ENCODE results near the gene FBXO41.

Gene FBXO41

DNA sequence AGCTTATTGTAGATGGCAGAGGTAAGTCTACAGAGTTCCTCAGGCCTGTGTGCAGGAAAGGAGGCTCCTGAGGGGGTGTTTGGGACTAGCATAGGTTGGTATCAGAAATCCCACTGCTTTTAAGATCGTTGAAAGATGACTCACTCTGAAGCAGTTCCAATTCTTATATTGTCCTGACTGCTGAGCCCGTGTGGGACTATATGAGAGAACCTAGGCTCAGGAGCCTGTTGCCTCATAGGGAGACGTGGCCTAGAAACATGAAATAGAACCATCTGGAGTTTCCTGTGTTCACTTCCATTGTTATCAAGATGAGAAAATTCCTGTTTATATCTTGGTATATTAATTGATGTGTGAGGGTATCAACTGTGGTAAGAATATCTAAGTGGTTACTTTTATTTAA is 44.5 kb downstream of the FBXO41 start:
- no peak for DNase-seq

- DNase-seq, result no peak
Measured at GRCh38 chr2:73238976-73239375, 45.3 kb downstream of the FBXO41 start.

DNA sequence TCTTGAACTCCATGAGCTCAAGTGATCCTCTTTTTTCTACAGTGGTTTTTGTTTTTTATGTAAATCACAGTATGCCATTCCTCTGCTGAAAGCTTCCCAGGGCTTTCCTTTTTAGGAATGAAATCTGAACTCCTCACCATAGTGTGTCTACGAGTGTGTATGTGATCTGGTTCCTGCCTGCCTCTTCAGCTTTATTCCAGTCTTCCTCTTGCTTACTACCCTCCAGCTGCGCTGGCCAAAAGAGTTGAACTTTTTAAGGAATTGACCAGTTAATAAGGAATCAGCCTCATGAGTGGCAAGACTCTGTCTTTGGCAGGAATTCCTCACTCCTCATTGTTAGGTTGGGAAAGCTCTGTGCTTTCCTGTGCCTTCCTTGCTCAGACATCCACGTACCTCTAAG is 46.1 kb downstream of the FBXO41 start:
- no peak for DNase-seq

GRCh38 chr2:73237168-73237567 is 47.1 kb downstream of the FBXO41 start:
- DNase-seq, result no peak

- no peak for DNase-seq
Measured at GRCh38 chr2:73235315-73236028, 48.8 kb downstream of the FBXO41 start.

- peak; percentile 78 for DNase-seq
Measured at GRCh38 chr2:73233932-73234832, 50.1 kb downstream of the FBXO41 start, which contains the start of gene CCT7. CCT7 (plus strand) TSS chr2:73234308; CDS start chr2:73234379, 71 bp downstream.

GRCh38 chr2:73233154-73233931 is 50.9 kb downstream of the FBXO41 start, which contains the start of gene PRADC1:
PRADC1 (minus strand) TSS chr2:73233239; CDS start chr2:73233160, 79 bp downstream.
- peak; percentile 88 for DNase-seq

- no peak for DNase-seq
Measured at GRCh38 chr2:73232403-73233153, 51.7 kb downstream of the FBXO41 start.

GRCh38 chr2:73228631-73229030 is 55.6 kb downstream of the FBXO41 start:
- no peak for DNase-seq

- DNase-seq, result no peak
Measured at GRCh38 chr2:73227086-73227485, 57.2 kb downstream of the FBXO41 start.

GRCh38 chr2:73225513-73226360 is 58.5 kb downstream of the FBXO41 start:
- DNase-seq, result no peak

DNA sequence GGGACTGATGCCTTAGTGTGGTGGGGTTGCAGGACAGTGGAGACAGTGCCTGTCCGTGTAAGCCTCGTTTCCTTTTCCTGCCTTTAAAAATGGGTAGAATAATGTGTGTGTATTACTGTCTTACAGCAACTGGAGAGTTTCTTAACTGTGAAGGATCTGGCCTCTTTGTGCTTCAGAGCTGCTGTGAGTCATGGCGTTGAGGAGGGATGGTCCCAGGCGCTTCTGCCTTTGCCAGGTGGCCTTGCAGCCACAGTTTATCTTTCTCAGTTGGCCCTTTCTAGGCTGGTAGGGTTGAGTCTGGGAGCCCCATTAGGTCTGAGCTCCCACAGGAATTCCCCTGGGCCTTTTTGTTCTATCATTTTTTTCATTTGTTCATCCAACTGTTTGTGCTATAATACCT is 60.5 kb downstream of the FBXO41 start:
- no peak for DNase-seq

- DNase-seq, result no peak
Measured at GRCh38 chr2:73218298-73218697, 66.0 kb downstream of the FBXO41 start.

DNA sequence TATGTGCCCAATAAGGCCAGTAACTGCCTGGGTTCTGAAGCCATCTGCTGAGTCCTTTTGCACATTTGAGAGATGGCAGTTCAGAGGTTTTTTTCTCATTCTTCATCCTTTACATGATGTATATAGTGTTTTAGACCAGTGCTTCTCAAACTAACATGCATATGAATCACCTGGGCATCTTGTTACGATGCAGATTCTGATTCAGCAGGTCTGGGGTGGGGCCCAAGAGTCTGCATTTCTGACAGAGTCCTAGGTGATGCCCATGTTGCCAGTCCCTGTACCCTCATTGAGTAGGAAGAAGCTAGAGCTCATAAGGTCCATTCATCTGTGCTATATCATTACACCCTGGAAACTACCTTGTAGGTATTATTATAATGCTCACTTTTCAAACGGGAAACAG is 66.5 kb downstream of the FBXO41 start:
- DNase-seq, result no peak

- DNase-seq, result no peak
Measured at GRCh38 chr2:73217160-73217559, 67.1 kb downstream of the FBXO41 start.

GRCh38 chr2:73215254-73215653 is 69.0 kb downstream of the FBXO41 start:
- DNase-seq, result no peak

GRCh38 chr2:73214120-73215035 is 69.9 kb downstream of the FBXO41 start, which contains the start of gene SMYD5:
SMYD5 (plus strand) TSS chr2:73214245; CDS start chr2:73214267, 22 bp downstream.
- peak; percentile 95 for DNase-seq

- peak; percentile 63 for DNase-seq
Measured at GRCh38 chr2:73212448-73213176, 71.7 kb downstream of the FBXO41 start.

DNA sequence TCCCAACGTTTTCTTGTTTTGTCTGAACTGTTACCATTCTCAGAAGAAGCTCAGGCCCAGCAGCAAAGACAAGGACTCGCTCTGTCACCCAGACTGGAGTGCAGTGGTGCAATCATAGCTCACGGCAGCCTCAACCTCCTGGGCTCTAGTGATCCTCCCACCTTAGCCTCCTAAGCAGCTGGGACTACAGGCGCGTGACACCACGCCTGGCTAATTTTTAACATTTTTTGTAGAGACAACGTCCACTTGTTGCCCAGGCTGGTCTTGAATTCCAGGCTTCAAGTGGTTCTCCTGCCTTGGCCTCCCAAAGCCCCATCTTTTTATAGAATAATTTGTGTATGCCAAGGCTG is 72.2 kb downstream of the FBXO41 start:
- DNase-seq, result no peak

Data from activated T-cell treated with anti-CD3 and anti-CD28 coated beads for 4 hours (primary cell).